Measurements from ENCODE around the gene FUT3.
"Not testable (repeated sequence)": the region's sequence is repeated elsewhere in the genome, so short reads cannot be mapped to it uniquely, and the experiment has no call there.

FUT3 gene

GRCh38 chr19:5851302-5851701 is at the start of gene FUT3:
TSS of gene FUT3 (minus strand) at chr19:5851449.
- DNase-seq: peak; percentile 8

- no peak for DNase-seq
These were observed 49.7 kb upstream of the FUT3 start for GRCh38 chr19:5900976-5901375.

- DNase-seq: no peak
These were observed 48.7 kb upstream of the FUT3 start for GRCh38 chr19:5899728-5900526.

DNA sequence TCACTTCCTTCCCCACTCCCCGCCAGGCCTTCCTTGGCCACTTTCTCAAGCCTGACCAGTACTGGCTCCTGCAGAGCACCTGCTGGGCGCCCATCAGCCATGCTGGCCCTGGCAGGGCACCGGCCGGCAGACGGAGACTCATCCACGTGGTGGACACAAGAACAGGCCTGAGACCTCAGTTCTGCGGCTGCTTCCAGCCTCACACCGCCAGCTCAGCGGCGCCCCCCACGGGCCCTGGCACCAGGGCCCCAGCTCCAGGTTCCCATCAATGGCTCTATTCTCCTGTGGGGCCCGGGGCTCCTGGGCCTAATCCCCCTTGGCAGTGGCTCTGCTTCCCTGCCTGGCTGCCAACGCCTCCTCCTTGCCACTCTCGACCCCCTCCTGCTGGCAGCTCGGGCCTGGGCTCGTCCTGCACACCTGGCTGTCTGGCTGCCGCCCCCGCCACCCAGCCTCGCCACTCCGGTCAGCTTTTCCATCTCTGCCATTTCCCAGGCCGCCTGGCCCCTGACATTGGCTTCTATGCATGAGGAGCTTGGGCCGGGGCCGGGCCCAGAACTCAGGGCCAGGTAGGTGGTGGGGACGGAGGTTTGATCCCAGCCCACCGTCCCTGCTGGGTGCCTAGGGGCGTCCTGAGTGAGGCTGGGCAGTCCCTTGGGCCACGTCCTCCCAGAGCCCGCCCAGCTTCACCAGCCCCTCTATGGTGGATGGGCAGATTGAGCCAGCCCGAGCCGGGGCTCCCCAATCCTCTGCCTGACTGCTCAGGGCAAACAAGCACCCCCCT is 46.1 kb upstream of the FUT3 start:
- no peak for DNase-seq

- DNase-seq: no peak
These were observed 45.3 kb upstream of the FUT3 start for GRCh38 chr19:5896365-5897076.

- no peak for DNase-seq
These were observed 44.6 kb upstream of the FUT3 start for GRCh38 chr19:5895890-5896289.

DNA sequence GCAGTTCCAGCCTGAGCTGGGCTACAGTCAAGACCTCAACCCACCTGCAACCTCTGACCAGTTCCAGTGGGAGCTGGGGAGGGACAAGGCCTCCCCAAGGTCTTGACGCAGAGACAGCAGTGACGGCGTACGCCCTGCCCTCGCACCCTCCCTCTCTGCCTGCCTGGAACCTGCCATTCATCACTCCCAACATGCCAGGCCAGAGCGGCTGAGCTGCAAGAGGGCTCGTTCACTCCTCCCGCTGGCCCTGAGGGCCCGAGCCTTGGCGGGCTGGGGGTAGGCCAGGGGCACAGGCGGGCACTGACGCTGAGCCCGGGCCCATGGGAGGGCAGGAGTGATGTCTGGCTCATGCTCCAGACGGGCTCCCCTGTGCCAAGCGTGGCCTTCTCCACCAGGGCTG is 44.2 kb upstream of the FUT3 start:
- DNase-seq: no peak

DNA sequence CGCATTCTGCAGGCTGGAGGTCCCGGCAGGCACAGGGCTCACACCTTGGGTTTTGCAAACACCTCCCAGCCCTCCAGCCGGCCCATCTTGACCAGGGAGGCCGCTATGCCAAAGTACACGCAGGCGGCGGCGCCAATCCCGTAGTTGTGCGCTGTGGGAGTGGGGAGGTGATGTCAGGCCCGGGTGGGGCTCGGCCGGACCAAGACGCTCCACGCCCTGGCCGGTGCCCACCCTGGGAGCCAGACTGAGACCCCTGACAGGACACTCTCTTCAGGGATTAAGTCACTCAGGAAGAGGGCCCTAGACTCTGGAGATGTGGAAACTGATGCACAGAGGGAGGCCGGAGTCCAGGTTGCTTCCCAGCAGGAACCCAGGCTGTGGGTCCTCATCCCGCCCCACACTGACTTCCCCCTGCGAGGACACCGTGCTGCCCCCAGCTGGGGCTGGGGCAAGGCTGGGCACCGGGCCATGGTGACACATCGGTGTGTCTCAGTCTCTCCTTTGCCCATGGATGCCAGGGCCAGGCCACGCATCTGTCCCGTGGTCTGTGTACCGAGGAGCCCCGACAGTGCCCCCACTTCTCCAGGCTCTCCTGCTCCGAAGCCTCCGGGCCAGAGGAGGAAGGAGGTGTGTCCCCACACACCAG is 43.6 kb upstream of the FUT3 start:
- no peak for DNase-seq

DNA sequence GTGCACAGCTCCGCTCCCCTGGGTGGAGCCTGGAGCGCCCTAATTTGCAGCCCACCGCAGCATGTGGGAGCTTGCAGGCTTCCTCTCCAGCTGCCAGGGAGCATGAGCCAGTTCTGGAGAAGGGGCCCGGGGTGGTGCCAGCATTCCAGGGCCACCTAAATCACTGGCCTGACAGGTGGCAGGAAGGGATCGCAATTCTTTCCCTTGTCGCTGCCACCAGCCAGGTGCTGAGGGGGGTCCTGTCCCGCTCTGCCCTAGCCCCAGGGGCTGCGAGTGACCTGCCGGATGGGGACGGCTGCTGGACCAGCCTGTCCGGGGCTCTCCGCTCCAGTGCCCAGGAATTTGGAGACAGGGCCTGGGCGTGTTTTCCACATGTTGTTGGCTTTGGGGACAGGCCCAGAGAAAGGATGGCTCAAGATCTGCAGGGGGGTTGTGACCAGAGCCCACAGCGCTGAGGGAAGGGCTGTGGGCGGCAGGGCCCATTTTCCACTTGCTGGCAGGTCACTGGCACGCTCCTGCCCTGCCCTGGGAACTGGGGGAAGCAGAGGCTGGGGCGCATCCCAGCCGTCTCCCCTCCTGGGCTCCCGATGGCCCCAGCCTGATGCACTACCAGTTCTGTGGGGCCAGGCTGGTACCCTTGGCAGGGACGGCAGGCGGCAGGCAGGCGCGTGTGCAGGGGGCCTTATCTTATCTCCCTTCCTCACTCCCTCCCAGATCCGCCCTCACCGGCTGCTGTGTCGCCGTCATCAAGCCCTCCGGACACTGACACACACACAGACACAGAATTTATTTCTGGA is 42.9 kb upstream of the FUT3 start:
- no peak for DNase-seq

DNA sequence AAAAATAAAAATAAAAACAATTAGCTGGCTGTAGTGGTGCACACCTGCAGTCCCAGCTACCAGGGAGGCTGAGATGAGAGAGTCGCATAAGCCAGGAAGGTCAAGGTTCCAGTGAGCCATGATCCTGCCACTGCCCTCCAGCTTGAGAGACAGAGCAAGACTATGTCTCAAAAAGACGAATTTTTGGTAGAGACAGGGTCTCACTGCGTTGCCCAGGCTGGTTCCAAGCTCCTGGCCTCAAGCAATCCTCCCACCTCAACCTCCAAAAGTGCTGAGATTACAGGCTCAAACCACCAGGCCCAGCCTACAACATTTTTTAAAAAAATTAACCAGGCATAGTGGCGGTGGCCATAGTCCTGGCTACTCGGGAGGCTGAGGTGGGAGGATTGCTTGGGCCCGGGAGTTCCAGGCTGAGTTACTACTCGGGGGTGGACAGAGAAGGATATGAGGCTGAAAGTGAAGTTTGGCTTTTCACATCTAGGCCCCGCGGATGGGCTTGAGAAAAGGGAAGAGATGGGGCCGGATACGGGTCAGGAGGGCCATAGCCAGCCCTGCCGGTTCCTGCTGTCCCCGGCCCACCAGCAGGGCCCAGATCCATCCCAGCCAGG is 42.2 kb upstream of the FUT3 start:
- DNase-seq: no peak

- DNase-seq: no peak
These were observed 41.6 kb upstream of the FUT3 start for GRCh38 chr19:5892772-5893275.

DNA sequence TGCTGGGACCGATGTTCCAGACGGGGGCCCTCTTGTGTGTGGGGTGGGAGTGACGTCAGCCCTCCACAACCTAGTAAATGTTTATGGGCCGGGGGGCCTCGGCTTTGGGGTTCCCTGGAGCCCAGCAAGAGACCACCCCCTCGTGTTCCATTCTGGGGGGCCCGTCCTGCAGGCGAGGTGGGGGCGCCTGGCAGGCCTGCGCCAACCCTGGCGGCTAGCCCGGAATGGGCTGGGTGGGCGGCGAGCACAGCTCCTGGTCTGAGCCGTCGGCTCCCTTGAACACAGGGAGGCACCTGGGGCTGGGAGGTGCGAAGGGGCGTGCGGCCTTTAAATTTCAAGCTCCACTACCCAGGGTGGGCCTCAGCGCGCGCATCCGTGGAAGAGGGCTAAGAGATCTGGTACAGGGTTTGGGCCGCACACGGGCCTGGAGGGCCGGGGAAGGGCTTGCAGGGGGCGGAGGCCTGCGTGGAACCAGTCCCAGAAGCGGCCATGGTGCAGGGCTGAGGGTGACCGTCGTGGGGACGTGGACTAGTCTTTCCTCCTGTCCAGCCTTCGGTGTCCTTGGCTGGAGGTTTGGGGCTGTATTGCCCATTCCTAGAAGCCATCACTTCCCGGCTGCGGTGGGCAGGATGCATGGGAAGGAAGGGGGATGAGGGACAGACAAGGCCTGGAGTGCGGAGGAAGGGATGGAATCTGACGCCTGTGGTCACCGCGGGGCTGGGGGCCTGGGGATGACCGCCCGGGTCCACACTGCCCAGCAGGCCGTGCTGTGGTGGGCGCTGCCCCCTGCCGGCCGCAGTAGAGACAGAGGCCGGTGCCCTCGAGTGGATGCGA is 40.9 kb upstream of the FUT3 start:
- DNase-seq: no peak

GRCh38 chr19:5891572-5891937 is 40.3 kb upstream of the FUT3 start:
- no peak for DNase-seq

GRCh38 chr19:5890099-5890498 is 38.9 kb upstream of the FUT3 start:
- DNase-seq: no peak

DNA sequence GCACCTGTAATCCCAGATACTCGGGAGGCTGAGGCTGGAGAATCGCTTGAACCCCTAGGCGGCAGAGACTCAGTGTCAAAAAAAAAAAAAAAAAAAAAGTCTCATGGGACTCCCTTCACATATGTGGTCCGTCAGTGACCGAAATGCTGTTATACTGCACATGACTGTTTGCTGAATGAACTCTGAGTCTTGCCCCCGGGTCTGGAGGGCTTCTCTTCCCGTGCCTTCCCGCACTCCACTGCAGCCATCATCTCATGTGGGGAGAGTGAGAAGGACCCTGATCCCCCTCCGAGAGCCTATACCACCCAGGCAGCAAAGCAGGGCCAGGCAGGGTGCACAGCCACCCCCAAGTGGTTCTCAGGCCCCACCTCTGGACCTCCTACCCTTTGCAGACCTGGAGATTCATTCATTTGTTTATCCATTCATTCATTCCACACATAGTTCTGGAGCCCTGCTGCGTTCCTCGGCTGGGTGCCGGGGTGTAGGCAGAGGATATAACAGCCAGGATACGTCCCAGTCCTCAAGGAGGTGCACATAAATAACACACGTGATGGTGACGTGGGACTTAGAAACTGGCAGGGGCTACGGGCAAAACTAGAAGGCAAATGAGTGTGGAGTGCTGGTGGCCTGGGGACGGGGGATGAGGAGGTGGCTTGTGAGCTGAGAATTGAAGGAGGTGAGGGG is 38.2 kb upstream of the FUT3 start:
- no peak for DNase-seq

- DNase-seq: not testable (repeated sequence)
These were observed 33.0 kb upstream of the FUT3 start for GRCh38 chr19:5884065-5884811.

GRCh38 chr19:5883157-5883873 is 32.1 kb upstream of the FUT3 start:
- not testable (repeated sequence) for DNase-seq

- DNase-seq: no peak
These were observed 31.2 kb upstream of the FUT3 start for GRCh38 chr19:5882421-5882968.

All from NCI-H345 (cell line).